AG09319 (cell line): ENCODE results near the gene ADAM22.
"Not testable (repeated sequence)": the region's sequence is repeated elsewhere in the genome, so short reads cannot be mapped to it uniquely, and the experiment has no call there.

Experiments used
- DNase-seq: peaks from one replicate; pipeline ENCODE4 v3.0.0-alpha.2; 2010; ENCODE audit warnings: low read depth; ENCODE audit errors: extremely low read depth
- CTCF ChIP-seq: IDR thresholded peaks from 2 replicates; pipeline ENCODE4 v1.5.1; 2011; ENCODE audit warnings: low read depth, mild to moderate bottlenecking, inconsistent platforms, low read length, moderate library complexity

ADAM22 gene

DNA sequence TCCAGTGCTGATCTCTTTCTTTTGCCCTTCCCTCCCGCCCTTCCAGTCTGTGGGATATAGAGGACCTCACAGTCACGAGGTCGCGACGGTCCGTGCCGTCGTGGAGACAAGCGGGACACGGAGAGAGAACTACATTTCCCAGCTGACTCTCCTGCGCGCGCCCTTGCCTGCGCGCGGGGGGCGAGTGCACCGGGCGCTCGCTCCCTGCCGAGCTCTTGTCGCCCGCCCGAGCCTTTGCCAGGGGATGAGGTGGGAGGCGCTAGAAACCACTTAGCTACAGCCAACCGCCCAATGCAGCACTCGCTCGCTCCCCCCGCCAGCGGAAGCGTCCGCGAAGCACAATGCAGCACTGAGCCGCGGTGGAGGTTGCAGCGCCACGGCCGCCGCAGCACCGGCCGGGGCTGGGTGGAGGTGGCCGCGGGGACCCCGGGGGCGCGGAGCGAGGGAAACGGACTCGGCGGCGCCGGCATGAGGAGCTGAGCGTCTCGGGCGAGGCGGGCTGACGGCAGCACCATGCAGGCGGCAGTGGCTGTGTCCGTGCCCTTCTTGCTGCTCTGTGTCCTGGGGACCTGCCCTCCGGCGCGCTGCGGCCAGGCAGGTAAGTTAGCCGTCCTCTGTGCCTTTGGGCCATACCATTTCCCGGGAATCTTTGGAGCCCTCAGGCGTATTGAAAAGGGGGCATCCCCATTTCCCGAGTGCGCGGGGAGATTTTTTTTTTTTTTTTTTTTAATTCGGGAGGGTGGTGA is at the start of gene ADAM22:
ADAM22 (plus strand) TSS at position 299 of the 746 bp plus-strand sequence; CDS start at position 514, 215 bp downstream.
- peak; percentile 24 for DNase-seq
- TF ChIP-seq CTCF: no peak; the same call in 1 of the 2 replicates

- no peak for DNase-seq
- no peak for TF ChIP-seq CTCF
Measured at GRCh38 chr7:87885018-87885417, 49.0 kb upstream of the ADAM22 start.

GRCh38 chr7:87886875-87887274 is 47.2 kb upstream of the ADAM22 start:
- peak; percentile 31 for TF ChIP-seq CTCF
- DNase-seq: peak; percentile 20

DNA sequence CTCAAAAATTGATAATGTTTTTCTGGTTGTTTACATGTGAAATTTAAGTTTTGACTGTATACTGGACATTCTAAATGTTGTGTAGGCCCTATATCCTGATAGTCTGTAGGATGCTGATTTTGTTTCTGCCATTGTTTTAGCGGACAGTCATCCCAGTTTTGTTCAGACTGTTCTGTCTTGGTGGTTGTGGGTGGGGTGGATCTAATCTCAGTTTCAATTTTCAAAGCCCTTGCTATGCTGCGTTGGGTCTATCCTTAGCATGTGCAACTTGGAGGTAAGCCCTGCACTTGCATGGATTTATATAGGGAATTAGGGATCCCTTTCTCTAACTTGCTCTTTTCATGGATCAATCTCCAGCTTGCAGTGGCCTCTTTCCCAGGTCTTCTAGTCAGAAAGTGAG is 38.7 kb upstream of the ADAM22 start:
- TF ChIP-seq CTCF: no peak
- DNase-seq: no peak

DNA sequence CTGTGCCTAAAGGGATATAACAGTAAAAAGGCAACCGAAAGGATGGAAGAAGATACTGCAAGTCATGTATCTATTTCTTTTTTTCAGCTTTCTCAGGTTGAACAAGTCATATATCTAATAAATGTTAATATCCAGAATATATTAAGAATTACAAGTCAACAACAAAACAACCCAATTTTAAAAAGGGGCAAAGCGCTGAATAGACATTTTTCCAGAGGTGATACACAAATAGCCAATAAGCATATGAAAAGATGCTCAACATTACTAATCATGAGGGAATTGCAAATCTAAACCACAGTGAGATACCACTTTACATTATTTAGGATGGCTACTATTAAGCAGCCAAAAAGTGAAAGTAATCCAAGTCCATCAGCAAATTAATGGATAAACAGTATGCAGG is 34.8 kb upstream of the ADAM22 start:
- no peak for DNase-seq
- no peak for TF ChIP-seq CTCF

DNA sequence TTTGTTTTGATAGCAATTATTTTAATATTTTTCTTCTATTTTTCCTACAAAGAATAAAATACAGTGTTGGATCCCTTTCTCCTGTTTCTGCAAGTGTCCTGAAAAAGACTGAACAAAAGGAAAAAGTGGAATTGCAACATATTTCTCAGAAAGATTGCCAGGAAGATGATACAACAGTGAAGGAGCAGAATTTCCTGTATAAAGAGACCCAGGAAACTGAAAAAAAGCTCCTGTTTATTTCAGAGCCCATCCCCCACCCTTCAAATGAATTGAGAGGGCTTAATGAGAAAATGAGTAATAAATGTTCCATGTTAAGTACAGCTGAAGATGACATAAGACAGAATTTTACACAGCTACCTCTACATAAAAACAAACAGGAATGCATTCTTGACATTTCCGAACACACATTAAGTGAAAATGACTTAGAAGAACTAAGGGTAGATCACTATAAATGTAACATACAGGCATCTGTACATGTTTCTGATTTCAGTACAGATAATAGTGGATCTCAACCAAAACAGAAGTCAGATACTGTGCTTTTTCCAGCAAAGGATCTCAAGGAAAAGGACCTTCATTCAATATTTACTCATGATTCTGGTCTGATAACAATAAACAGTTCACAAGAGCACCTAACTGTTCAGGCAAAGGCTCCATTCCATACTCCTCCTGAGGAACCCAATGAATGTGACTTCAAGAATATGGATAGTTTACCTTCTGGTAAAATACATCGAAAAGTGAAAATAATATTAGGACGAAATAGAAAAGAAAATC is 26.7 kb upstream of the ADAM22 start:
- DNase-seq: not testable (repeated sequence)

DNA sequence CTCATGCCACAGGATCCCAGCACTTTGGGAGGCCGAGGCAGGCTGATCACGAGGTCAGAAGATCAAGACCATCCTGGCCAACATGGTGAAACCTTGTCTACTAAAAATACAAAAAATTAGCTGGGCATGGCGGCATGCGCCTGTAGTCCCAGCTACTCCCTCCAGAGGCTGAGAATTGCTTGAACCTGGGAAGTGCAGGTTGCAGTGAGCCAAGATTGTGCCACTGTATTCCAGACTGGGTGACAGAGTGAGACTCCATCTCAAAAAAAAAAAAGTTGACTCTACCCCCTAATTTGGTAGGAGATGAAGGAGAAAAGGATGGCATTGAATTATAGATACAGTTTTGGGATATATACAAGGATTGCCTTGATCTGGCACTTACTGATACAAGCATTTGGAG is 25.2 kb upstream of the ADAM22 start:
- not testable (repeated sequence) for DNase-seq

GRCh38 chr7:87912121-87912520 is 21.9 kb upstream of the ADAM22 start:
- TF ChIP-seq CTCF: no peak
- DNase-seq: no peak
